Bronchial epithelial cell (primary cell): ENCODE data around the gene DCAF12. TPM values are rescaled to one million over a fixed set of nuclear protein-coding genes. Genes with fewer than 3 reads are reported as not detected.

Experiments
- DNase-seq: peaks from one replicate; pipeline ENCODE4 v3.0.0-alpha.2; 2010; ENCODE audit warnings: low read depth
- FAIRE-seq: peaks from 2 replicates; lab custom pipeline; 2011; peaks lifted over from hg19 to GRCh38; lab: Jason Lieb, UNC
- H3K27me3 ChIP-seq: 2 replicates; pipeline ENCODE4 v1.5.1; 2011; ENCODE audit warnings: low read length; ENCODE audit not compliant: control insufficient read depth, insufficient read depth
- H3K36me3 ChIP-seq: 2 replicates; pipeline ENCODE4 v1.5.1; 2011; ENCODE audit warnings: low read length; ENCODE audit not compliant: control insufficient read depth, insufficient read depth
- H3K4me3 ChIP-seq: 2 replicates; pipeline ENCODE4 v1.5.1; 2011; ENCODE audit warnings: mild to moderate bottlenecking, low read depth, low read length, control low read depth
- total RNA-seq: library from RNA; depleted of rRNA; stranded (reverse); fragments of >200 nt; gene quantifications from 2 replicates; pipeline ENCODE4 v1.2.1, GENCODE V29; 2014
- TF ChIP-seq, protein P1 (sequence below): IDR thresholded peaks from 2 replicates; pipeline ENCODE4 v1.5.1; 2011; ENCODE audit warnings: mild to moderate bottlenecking, moderate library complexity, low read length, control low read depth, inconsistent platforms; ENCODE audit not compliant: insufficient read depth, severe bottlenecking

Gene DCAF12
- total RNA-seq, 1 donor from 2014 or later: 15.3 TPM

- H3K27me3 ChIP-seq: no peaks in the 10 kb centered on the region
- no peak overlapping the region for H3K4me3 ChIP-seq
- peaks cover 28% of the 10 kb centered on the region for H3K36me3 ChIP-seq
- DNase-seq: no peak
- no peak for FAIRE-seq
- TF ChIP-seq, protein P1, sequence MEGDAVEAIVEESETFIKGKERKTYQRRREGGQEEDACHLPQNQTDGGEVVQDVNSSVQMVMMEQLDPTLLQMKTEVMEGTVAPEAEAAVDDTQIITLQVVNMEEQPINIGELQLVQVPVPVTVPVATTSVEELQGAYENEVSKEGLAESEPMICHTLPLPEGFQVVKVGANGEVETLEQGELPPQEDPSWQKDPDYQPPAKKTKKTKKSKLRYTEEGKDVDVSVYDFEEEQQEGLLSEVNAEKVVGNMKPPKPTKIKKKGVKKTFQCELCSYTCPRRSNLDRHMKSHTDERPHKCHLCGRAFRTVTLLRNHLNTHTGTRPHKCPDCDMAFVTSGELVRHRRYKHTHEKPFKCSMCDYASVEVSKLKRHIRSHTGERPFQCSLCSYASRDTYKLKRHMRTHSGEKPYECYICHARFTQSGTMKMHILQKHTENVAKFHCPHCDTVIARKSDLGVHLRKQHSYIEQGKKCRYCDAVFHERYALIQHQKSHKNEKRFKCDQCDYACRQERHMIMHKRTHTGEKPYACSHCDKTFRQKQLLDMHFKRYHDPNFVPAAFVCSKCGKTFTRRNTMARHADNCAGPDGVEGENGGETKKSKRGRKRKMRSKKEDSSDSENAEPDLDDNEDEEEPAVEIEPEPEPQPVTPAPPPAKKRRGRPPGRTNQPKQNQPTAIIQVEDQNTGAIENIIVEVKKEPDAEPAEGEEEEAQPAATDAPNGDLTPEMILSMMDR: no peak
These were observed 23.7 kb downstream of the DCAF12 start for GRCh38 chr9:34102796-34103195.

DNA sequence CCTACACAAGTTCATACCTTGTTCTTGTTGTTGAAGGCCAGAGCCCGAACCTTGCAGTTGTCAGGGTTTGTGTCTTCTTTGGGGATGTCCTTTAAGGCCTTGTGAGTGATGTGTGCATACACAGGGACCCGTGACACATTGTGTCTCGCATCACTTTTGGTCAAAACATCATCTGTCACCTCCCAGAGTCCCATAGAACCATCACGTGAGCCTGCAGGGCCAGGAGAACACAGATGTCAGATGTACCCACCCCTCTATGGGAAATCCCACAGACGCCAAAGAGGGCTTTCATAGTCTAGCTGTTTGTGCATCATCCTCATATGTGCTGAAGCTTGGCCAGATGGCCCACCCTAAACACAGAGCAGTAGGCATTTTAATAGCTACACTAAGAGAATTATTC lies 28.2 kb downstream of the DCAF12 start:
- Histone ChIP-seq H3K27me3 (no peaks in the 10 kb centered on the region), H3K36me3 (peaks cover 33% of the 10 kb centered on the region), H3K4me3 (no peak overlapping the region)
- TF ChIP-seq, protein P1: no peak
- FAIRE-seq (no peak), DNase-seq (no peak)

DNA sequence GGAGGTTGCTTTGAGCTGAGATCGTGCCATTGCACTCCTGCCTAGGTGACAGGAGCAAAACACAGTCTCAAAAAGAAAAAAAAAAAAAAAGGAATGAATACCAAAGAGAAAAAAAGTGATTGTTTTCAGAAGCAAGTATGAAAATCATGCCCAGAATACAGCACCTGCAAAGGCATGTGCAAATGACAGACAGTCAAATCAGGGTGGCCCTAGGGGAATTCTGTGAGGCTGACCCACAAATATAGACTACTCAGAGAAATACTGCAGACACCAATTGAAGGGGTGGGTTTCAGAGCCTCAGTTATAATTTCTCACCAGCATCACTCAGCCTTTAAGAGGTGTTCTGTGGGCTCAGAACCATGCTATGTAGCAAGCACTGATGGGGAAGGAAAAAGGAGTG lies 28.6 kb downstream of the DCAF12 start:
- FAIRE-seq: no peak
- TF ChIP-seq, protein P1: no peak

GRCh38 chr9:34096751-34097150 lies 29.7 kb downstream of the DCAF12 start:
- no peak for FAIRE-seq
- no peak overlapping the region for H3K4me3 ChIP-seq
- TF ChIP-seq, protein P1: no peak

More for the DNA sequence above, 28.6 kb downstream of the DCAF12 start:
- Histone ChIP-seq H3K36me3 (peaks cover 34% of the 10 kb centered on the region), H3K27me3 (no peaks in the 10 kb centered on the region), H3K4me3 (no peak overlapping the region)
- DNase-seq: no peak

DNA sequence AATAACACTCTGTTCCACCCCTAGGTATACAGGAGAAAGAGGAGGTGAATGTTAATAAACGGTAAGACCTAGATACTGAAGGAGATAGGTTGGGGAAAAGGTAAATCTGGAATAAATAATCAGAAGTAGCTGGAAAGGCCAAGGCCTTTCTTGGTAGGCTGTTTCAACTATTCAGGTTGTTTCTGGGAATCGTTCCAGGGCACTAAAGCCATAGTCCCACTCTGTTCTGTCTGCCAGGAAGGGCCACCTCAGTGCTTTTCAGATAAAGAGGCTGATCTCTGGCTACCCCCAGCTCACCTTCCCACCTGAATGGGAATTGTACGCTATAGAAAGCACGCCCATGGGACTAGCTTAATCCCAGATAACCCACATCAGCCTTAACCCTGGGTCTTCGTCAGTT lies 32.9 kb downstream of the DCAF12 start:
- Histone ChIP-seq H3K36me3 (peaks cover 29% of the 10 kb centered on the region), H3K4me3 (no peak overlapping the region), H3K27me3 (no peaks in the 10 kb centered on the region)
- FAIRE-seq (no peak), DNase-seq (no peak)
- TF ChIP-seq, protein P1: no peak

More at GRCh38 chr9:34096751-34097150, 29.7 kb downstream of the DCAF12 start:
- no peaks in the 10 kb centered on the region for H3K27me3 ChIP-seq
- peaks cover 26% of the 10 kb centered on the region for H3K36me3 ChIP-seq
- no peak for DNase-seq

DNA sequence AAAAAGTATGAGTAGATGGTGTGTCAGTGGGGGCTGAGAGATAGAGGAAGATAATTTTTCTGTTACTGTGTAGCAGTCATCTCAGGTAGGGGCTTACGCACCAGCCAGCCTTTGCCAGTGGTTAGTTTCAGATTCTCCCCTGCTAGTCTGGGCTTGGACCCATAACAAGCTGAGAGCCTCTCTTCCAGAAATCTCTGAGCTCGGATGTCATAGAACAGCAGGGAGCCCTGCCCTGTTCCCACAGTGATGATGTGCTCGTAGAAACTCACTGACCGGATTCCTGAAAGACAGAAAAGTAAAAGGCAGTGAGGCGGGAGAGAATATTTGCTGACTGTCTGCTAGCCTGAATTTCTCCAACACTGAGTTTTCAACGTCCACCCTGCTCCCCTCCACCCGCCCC lies 37.2 kb downstream of the DCAF12 start:
- H3K4me3 ChIP-seq: no peak overlapping the region
- peaks cover 24% of the 10 kb centered on the region for H3K36me3 ChIP-seq
- TF ChIP-seq, protein P1: no peak
- FAIRE-seq (no peak), DNase-seq (no peak)
- H3K27me3 ChIP-seq: no peaks in the 10 kb centered on the region
